Measurements from ENCODE around the gene CYP4F3.

- TF ChIP-seq TAF1 (IDR thresholded peaks at IDR 0.05; ENCODE audit: low read depth) (no peak), NFIC (IDR thresholded peaks at IDR 0.05) (no peak), YY1 (IDR thresholded peaks at IDR 0.05; ENCODE audit: low read depth) (no peak), MAX (IDR thresholded peaks at IDR 0.05) (no peak)
Observed at GRCh38 chr19:15680478-15681322, 40.0 kb downstream of the CYP4F3 start.

Measured in Ishikawa (cell line).